SK-N-SH (cell line): ENCODE results near the gene LY6G5C.

ENCODE experiments used
- CTCF ChIP-seq: fragments of 200-600 bp; sonication (generic); IDR thresholded peaks from 2 replicates; pipeline ENCODE4 v1.6.1; 2017; ENCODE audit warnings: antibody characterized with exemption, mild to moderate bottlenecking, moderate library complexity
- EP300 ChIP-seq, 2 experiments: IDR thresholded peaks; 2 replicates each; pipeline versions ENCODE4 v1.4.0 to v1.6.1; 2012; ENCODE audit warnings: borderline replicate concordance in 1 of 2, low read depth in 1 of 2, low read length in 1 of 2
- GATA2 ChIP-seq: sonication (generic); formaldehyde crosslinking; IDR thresholded peaks from 2 replicates; pipeline ENCODE4 v1.5.0; 2020; ENCODE audit warnings: mild to moderate bottlenecking, missing genetic modification reagents
- POLR2AphosphoS5 ChIP-seq: IDR thresholded peaks from 2 replicates; pipeline ENCODE4 v1.6.1; 2012; ENCODE audit warnings: low read depth, low read length
- TCF12 ChIP-seq: IDR thresholded peaks from 2 replicates; pipeline ENCODE4 v1.4.0; 2012
- TEAD4 ChIP-seq: IDR thresholded peaks from 2 replicates; pipeline ENCODE4 v1.4.0; 2012; ENCODE audit warnings: mild to moderate bottlenecking, borderline replicate concordance; ENCODE audit not compliant: insufficient read depth
- YY1 ChIP-seq: IDR thresholded peaks from 2 replicates; pipeline ENCODE4 v1.4.0; 2012; ENCODE audit warnings: low read depth, mild to moderate bottlenecking

- no peak for TF ChIP-seq TCF12
- TF ChIP-seq CTCF = no peak
- no peak for TF ChIP-seq POLR2AphosphoS5
- no peak for TF ChIP-seq TEAD4
- no peak for TF ChIP-seq GATA2
- no peak for TF ChIP-seq YY1
- TF ChIP-seq EP300 (IDR thresholded peaks at IDR 0.05; ENCODE audit: borderline replicate concordance in 1 of 2, low read depth in 1 of 2, low read length in 1 of 2) = no peak
These were observed 25.3 kb downstream of the LY6G5C start, which contains the start of gene APOM for GRCh38 chr6:31655349-31656237.
